HG03280 (cell line): Measurements from ENCODE around the gene PLA2G5.
"Not testable (repeated sequence)": the region's sequence is repeated elsewhere in the genome, so short reads cannot be mapped to it uniquely, and the experiment has no call there.

Source experiments
- ATAC-seq: cut with Tn5 transposase; IDR thresholded peaks from one replicate; pipeline ENCODE4 v1.9.1; 2021; ENCODE audit warnings: mild to moderate bottlenecking, moderate library complexity; ENCODE audit not compliant: unreplicated experiment

Gene PLA2G5, protein sequence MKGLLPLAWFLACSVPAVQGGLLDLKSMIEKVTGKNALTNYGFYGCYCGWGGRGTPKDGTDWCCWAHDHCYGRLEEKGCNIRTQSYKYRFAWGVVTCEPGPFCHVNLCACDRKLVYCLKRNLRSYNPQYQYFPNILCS

DNA sequence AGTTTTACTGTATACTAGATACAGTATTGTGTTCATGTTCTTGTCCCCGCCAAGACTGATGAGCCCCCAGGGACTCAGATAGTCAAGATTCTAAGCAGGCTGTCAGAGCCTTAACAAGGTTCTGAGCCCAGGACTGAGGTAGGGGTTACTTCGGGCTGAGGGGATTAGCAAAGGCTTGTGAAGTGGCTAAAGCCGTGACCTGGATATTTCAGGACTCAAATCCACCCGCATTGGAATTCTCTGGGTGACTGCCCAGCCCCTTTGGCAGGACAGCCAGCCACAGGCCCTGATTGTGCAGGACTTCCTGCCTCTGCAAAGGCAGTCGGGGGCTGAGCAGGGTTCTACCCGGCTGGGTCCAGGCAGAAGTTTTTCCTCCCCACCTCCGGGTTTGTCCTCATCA, at the start of gene PLA2G5:
PLA2G5 (plus strand) TSS at position 321 of the 400 bp plus-strand sequence. CDS start 14,637 bp downstream, outside the sequence.
- ATAC-seq, result no peak

DNA sequence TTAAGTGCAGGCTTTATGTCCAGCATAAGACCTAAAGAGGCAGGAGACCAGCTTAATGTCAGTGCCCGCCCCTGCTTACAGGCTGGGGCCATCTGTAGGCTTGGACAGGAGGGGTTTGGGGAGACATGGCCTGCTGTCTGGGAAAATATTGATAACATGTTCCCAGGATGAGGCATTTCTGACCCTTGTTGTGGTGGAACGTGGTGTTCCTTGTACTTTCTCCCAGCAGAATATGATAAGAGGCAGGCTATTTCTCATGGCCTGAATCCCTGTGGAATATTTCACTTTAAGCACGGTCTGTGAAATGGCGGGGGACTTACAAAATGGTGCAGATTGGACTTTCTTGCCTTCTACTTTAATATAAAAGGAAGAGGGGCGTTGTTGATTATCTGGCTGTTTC, 41.9 kb upstream of the PLA2G5 start:
- no peak for ATAC-seq

DNA sequence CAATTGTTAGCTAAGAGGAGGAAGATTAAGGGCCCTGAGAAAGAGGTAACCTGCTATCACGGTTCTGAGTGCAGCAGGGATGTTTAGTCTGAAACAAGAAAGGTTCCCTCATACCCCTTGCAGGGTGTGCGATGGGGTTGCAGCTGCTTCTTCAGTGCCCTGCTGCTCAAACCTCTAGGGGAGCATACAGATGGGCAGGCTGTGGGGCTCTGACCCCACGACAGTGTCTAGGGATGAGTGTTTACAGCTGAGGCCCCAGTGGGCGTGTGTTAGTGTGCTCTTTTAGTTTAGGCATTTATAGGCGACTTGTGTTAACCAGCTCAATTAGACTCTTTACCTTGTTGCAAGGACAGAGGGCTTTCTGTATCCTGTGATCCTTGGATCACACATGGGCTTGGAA, 41.3 kb upstream of the PLA2G5 start:
- ATAC-seq, result no peak

DNA sequence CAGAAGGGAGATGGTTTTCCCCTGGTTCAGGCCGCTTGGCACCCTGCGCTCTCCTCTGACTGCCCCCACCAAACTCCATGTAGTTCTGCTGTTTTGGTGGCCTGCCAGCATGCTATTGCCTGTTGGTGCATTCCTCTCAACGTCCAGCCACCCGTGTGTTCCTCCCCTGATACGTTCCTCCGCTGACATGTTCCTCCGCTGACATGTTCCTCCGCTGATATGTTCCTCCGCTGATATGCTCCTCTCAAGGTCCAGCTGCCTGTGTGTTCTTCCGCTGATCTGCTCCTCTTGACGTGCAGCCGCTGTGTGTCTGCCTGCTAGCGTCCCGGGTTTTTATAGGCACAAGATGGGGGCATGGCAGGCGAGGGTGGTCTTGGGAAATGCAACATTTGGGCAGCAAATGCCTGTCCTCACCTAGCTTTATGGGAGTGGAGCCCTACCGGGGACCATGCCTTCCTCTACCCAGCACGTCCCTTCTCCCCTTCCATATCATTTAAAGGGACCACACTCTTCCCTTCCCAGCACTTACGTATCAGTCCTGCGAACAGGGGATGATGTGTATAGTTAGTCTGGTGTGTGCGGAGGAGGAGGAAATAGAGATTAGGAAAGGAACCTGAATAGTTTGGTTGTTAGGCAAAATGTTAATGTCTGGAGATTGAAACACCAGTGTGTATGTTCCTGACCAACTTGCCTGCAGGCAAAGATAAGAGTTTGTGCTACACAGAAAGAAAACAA, 40.6 kb upstream of the PLA2G5 start:
- no peak for ATAC-seq

DNA sequence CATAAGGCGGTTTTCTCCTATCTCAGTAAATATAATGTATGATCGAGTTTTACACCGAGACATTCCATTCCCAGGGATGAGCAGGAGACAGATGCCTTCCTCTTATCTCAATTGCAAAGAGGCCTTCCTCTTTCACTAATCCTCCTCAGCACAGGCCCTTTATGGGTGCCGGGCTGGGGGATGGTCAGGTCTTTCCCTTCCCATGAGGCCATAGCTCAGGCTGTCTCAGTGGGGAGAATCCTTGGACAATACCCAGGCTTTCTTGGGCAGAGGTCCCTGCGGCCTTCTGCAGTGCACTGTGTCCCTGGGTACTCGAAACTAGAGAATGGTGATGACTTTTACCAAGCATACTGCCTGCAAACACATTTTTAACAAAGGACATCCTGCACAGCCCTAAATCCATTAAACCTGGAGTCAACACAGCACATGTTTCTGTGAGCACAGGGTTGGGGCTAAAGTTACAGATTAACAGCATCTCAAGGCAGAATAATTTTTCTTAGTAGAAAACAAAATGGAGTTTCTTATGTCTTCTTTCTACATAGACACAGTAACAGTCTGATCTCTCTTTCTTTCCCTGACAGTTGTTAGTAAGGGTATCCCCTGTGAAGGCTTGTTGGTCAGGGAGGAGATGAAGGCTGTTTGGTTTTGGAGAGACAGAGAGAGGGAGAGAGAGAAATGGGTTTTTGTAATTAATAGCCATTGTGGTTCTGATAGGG, 39.4 kb upstream of the PLA2G5 start:
- not testable (repeated sequence) for ATAC-seq

DNA sequence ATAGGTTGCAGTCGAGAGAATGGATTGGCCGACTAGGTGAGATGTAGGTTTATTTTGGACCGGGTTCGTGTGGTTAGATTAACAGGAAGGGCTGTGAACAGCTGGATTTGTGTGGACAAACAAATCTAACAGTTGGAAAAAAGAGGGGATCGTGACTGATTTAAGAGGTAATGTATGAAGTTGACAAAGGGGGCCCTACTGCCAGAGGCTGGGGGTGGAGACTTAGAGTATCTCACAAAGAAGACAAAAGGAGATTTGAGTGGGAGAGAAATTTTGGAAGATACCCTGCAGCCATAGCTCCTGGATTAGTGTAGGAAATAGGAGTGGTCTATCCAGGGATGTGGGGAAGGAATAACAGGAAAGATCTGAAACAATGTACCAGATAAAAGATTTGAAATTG, 38.8 kb upstream of the PLA2G5 start:
- ATAC-seq, result no peak

DNA sequence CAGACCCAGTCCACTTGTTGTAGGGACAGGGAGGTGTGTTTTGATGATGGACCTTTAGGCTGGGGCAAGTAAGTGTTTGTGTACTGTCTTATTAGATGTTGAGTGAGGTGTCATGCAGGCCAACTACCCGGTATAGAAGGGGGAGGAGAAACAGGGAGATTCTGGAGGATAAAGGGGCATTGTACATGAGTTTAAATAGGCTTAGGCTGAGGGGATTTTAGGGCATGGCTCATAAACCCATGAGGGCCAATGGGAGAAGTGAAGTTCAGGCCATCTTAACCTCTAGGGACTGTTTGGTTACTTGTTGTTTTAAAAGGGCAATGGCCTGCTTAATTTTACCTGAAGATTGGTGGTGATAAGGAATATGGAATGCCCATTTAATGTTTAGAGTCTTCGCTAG, 38.2 kb upstream of the PLA2G5 start:
- no peak for ATAC-seq

DNA sequence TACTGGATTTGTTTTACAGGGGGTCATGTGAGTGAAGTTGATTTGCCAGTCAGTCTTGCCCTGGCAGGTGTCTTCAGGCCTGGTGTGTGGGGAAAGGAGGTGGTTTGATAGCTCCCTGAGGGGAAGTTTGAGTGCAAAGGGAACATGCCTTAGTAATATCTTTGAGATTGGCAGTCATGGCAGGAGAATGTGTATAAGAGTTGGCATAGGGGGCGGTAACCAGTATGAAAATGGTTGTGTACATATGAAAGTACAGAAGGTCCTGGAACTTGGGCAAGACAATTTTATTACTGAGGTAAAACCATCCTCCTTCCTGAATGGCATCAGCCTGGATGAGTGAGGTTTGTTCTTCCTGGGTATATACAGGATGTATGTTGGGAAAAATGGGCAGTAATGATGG, 37.6 kb upstream of the PLA2G5 start:
- no peak for ATAC-seq

DNA sequence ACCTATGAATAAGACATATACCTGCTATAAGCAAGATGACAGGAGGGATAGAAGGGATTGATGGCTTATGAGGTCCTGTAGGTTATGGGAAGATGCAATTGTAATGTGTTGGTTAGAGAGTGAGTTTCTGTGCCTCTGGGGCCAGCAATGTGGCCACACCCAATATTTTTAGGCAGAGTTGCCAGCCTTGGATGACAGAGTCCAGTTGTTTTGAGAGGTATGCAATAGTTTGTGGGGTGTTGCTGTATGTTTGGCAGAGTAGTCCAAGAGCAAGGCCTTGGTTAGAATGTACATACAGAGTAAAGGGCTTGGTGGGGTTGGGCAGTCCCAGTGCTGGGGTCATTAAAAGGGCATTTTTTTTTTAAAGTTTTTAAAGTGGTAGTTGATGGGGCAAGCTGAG, 36.6 kb upstream of the PLA2G5 start:
- ATAC-seq, result no peak

DNA sequence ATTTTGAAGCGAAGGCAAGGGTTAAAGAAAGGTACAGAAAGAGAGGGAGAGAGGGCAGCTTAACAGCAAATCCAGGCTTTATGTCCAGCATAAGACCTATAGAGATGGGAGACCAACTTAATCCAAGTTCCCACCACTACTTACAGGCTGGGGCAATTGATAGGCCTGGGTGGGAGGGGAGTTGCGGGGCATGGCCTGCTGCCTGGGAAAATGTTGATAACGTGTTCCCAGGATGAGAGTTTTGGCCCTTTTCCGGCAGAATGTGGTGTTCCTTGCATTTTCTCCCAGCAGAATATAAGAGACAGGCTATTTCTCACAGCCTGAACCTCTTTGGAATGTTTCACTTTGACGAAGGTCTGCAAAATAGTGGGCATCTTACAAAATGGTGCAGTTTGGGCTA, 34.9 kb upstream of the PLA2G5 start:
- ATAC-seq, result no peak

DNA sequence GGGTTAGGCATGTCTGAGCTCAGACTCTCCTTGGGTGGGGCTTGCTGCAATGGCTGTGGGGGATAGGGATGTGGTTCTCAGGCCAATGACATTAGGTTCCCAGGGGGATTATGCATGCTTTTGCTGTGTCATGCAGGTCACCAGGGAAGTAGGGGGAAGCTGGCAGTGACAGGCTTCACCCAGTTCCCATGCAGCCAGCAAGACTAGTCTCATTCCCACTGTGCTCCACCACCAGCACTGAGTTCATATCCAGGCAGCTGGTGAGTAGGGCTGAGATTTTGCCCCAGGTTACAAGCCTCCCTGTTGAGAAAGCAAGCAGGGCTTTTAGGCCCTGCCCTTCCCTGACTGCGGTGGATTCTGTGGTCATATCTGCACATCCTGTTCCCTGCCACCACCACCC, 32.1 kb upstream of the PLA2G5 start:
- ATAC-seq, result no peak

DNA sequence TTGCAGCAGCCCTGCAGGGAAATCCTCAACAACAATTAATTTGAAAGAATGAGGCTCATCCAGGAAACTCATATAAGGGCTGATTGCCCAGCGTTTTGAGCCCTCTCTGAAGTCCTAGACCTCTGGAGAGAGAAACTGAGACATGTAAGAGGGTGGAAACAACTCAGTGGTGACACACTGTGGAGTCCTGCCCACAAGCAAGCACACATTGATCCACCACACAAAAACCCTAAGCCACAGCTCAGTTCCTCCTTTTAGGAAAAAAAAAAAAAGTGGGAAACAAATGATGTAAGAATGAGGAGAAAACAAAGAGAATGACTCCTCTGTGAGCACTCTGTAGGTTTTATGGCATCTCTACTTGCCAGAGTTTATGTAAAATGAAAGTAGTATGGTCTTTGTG, 22.9 kb upstream of the PLA2G5 start:
- no peak for ATAC-seq

DNA sequence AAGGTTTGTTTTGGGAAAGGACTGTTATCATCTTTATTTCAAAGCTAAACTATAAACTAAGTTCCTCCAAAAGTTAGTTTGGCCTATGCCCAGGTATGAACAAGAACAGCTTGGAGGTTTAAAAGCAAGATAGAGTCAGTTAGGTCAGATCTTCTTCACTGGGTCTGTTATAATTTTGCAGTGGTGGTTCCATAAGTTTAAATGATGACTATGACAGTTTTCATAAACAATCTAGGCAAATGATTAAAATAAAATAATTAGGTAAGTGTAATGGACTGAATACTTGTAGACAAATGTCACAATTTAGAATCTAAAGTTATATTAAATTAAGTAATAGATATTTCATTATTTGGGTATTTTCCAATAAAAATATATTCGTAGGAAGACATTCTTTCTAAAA, 21.4 kb upstream of the PLA2G5 start:
- ATAC-seq, result no peak

DNA sequence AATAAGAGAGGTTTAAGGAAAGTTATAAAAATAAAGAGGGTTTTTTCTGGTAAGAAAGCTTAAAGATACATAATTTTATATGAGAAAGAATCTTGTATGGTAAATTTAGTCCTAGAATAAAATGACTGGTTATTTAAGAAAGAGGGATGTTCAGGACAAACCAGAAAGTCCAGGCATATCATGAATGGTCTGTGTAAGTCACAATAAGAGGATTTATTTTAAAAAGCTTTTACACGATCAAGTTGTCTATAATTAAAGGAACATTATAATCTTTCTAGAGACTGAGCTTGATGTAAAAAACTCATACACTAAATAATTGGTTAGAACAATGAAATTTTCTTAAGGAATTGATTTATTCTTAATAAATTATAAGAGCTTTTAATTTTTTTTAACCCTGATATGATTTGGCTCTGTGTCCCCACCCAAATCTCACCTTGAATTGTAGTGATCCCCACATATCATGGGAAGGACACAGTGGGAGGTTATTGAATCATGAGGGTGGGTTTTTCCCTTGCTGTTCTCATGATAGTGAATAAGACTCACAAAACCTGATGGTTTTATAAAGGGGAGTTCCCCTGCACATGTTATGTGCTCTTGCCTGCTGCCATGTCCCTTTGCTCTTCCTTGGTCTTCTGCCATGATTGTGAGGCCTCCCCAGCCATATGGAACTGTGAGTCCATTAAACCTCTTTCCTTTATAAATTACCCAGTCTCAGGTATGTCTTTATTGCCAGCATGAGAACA, 20.8 kb upstream of the PLA2G5 start:
- ATAC-seq, result not testable (repeated sequence)

DNA sequence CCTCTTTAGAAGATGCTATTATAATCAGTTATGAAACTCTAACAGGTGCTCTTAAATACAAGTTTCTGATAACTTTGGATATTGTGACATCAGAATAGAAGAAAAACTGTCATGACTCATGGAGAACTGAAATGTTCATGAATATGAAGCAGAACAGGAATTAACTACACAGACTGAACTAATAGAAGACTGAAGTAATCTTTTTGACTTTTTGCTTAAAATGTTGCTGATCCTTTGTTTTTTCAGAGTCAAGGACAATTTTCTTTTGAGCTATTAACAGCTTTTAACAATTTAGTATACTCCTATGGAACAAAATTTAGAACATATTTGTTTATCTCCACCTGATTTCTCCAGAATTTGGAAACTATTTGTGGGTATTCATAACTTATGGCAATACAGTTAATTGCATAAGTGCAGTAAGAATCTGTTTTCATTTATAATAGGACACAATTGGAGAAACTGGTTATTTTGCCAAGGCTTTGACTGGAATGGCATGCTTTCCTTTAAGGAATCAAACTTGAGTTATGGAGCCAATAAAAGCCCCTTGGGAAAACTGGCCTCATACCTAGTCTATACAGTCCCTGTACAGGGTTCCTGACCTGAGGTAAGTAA, 18.7 kb upstream of the PLA2G5 start:
- no peak for ATAC-seq

DNA sequence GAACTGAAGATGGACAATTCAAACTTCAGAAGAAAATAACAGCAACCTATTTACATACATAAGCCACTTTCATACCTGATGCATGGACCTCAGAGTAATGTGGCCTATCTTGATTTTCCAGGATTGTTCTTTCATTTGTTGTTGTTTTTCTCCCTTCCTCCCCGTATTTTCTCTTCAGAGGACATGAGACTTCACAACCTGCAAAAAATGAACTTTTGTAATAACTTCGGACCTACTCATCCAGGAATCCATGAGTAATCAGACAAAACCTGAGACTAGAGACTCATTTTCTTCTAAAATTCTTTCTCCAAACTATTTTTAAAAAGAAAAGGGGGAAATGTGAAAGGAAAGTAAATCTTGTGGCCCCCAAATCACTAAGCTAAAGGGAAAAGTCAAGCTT, 17.6 kb upstream of the PLA2G5 start:
- no peak for ATAC-seq

DNA sequence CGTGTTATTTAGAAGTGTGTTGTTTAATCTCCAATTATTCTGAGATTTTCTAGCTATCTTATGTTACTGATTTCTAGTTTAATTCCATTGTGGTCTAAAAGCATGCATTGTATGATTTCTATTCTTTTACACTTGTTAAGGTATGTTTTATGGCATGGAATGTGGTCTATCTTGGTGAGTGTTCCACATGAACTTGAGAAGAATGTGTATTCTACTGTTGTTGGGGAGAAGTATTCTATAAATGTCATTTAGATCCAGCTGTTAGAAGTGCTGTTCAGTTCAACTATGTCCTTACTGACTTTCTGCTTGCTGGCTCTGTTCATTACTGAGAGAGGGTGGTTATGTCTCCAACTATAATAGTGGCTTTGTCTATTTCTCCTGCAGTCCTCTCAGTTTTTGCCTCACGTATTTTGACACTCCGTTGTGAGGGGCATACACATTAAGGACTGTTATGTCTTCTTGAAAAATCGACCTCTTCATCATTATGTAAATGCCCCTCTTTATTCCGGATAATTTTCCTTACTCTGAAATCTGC, 12.0 kb upstream of the PLA2G5 start:
- ATAC-seq, result no peak

DNA sequence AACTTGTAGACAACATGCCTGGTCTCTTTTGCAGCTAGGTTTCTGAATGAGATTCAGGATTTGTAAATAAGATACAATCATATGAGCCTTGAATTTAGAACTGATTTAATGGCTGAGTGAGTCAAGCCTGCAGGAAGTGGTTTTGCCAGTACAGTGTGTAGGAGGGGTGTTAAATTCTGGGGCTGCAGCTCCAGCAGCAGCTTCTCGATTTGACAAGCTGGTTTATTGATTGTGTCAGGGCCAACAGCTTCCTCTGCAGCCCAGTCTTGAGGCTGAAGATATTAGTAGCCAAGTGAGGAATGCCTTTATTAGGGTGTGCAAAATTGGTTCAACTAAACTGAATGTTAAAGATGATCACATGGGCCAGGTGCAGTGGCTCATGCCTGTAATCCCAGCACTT, 11.5 kb upstream of the PLA2G5 start:
- ATAC-seq, result no peak

DNA sequence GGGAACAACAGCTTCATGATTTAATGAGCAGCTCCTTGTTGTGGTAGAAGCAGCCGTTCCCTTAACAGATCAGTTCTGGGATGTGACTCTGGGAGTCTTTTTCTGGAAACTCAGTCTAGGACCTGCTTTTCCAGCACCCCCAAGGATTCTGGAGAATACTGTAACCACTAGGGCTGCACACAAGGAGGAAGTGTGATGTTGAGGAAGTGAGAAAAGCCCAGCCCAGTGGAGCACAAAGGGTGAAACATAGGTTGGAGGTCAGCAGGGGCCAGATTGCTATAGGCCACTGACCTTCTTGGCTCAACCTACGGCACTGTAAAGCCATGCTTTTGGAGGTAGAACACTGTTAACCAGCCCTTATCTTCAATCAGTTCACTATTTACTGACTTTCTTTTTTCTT, 10.1 kb upstream of the PLA2G5 start:
- no peak for ATAC-seq

DNA sequence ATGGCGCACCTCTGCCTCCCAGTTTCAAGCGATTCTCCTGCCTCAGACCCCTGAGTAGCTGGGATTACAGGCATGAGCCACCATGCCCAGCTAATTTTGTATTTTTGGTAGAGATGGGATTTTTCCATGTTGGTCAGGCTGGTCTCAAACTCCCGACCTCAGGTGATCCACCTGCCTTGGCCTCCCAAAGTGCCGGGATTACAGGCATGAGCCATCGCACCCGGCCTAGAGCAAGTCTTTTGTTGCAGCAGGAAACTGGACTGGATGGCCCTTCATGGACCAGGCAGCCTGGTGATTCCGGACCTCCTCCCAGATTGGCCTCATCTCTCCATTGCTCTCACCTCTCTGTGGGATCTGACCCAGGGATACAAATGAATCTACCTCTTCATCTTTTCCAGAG, 9.2 kb upstream of the PLA2G5 start:
- ATAC-seq, result not testable (repeated sequence)

DNA sequence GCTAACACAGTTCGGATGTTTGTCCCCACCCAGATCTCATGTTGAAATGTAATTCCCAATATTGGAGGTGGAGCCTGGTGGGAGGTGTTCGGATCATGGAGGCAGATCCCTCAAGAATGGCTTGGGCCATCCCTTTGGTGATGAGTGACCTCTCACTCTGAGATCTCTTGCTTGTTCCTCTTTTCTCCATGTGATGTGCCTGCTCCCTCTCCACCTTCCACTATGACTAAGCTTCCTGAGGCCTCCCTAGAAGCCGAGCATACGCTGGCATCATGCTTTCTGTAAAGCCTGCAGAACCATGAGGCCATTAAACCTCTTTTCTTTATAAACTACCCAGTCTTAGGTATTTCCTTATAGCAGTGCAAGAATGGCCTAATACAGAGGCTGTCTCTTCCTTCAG, 8.1 kb upstream of the PLA2G5 start:
- ATAC-seq, result no peak
